DOHH2 (cell line): ENCODE data around the gene TXLNB.

Experiments used
- CTCF ChIP-seq: fragments of 200-600 bp; sonication (generic); IDR thresholded peaks from one replicate; pipeline ENCODE4 v1.5.1; 2014; ENCODE audit warnings: antibody characterized with exemption, mild to moderate bottlenecking, low read depth, low read length; ENCODE audit not compliant: poor library complexity, severe bottlenecking
- EZH2phosphoT487 ChIP-seq: fragments of 200-600 bp; sonication (generic); IDR thresholded peaks from 2 replicates; pipeline ENCODE4 v1.6.1; 2017; ENCODE audit warnings: borderline replicate concordance, mild to moderate bottlenecking, antibody characterized with exemption, low read length, moderate library complexity, mixed read lengths

DNA sequence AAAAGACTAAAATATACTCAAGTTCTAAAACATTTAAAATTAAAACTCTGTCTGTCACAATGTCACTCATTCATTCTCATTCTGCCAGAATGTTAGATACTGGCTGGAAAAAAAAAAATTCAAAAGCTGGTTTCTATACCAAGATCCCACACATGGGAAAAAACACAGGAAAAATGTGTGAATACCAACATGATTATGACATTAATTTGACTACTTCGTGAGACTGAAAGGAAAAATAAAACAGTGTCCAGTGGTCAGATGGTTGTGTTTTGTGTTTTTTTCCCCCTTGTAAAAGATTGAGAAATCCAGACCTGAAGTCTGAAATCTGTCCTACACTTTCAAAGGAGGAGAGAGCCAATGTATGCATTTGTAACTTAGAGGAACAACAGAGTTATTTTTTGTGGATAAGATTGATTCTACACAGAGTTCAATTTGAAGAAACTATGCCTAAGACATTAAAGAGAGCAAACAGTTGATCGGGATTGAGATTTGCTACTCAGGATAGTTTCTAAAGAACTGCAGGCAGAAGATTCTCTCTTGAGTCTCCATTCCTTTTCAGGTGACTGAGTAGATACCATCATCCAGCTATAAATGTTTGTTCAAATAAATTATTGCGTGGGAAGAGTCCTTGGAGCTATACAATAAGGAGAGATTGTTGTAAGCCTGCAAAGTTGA, 39.2 kb upstream of the TXLNB start:
- TF ChIP-seq CTCF (no peak), EZH2phosphoT487 (no peak)
